Heart right ventricle (tissue), 16 donors: Measurements from ENCODE around the gene NCKAP1. TPM values are rescaled to one million over a fixed set of nuclear protein-coding genes. Genes with fewer than 3 reads are reported as not detected.

Experiments
- ATAC-seq, 8 donors: fragments of 200-7000 bp; cut with Tn5 transposase; one replicate each; pipeline ENCODE4 v1.9.1; 2020; ENCODE audit warnings: mild to moderate bottlenecking in 8 of 8, moderate library complexity in 8 of 8, moderate number of reproducible peaks in 1 of 8
- DNase-seq, 2 donors: peaks; one replicate each; pipeline ENCODE4 v3.0.0-alpha.2; 2020
- H3K27ac ChIP-seq, 10 donors: fragments of 200-600 bp; sonication (generic) in 2 of 10; one replicate each; pipeline versions ENCODE4 v1.5.0 to v1.8.0; 2020 to 2022; ENCODE audit warnings: mild to moderate bottlenecking in 3 of 10
- H3K27me3 ChIP-seq, 7 donors: fragments of 200-600 bp; one replicate each; pipeline ENCODE4 v1.8.0; 2021 to 2022; ENCODE audit warnings: mild to moderate bottlenecking in 2 of 7
- H3K36me3 ChIP-seq, 9 donors: fragments of 200-600 bp; sonication (generic) in 1 of 9; one replicate each; pipeline versions ENCODE4 v1.5.0 to v1.8.0; 2020 to 2022; ENCODE audit warnings: mild to moderate bottlenecking in 2 of 9
- H3K4me1 ChIP-seq, 9 donors: fragments of 200-600 bp; sonication (generic) in 1 of 9; one replicate each; pipeline versions ENCODE4 v1.5.0 to v1.8.0; 2020 to 2022; ENCODE audit warnings: mild to moderate bottlenecking in 4 of 9
- H3K4me3 ChIP-seq, 10 donors: fragments of 200-600 bp; sonication (generic) in 2 of 10; one replicate each; pipeline versions ENCODE4 v1.5.0 to v1.8.0; 2020 to 2022; ENCODE audit warnings: mild to moderate bottlenecking in 7 of 10, moderate library complexity in 2 of 10
- H3K9me3 ChIP-seq, 11 donors: fragments of 200-600 bp in 10 of 11; sonication (generic) in 2 of 11; one replicate each; pipeline versions ENCODE4 v1.5.0 to v1.8.0; 2013 to 2022; ENCODE audit warnings: mild to moderate bottlenecking in 2 of 11, control low read depth in 1 of 11, moderate library complexity in 1 of 11
- CTCF ChIP-seq, 9 donors: fragments of 200-600 bp; sonication (generic) in 2 of 9; IDR thresholded peaks; one replicate each; pipeline versions ENCODE4 v1.5.0 to v1.8.0; 2021 to 2022; ENCODE audit warnings: antibody characterized with exemption in 9 of 9, mild to moderate bottlenecking in 5 of 9, moderate library complexity in 1 of 9
- WGBS, 2 donors: extraction: QIAGEN DNeasy Blood & Tissue Kit; methylation state at CpG; one replicate each; pipeline ENCODE4 v1.1.7; 2013; ENCODE audit warnings: inconsistent platforms in 1 of 2; 5-methylcytosine and 5-hydroxymethylcytosine counted together
- intact Hi-C, 10 donors: fragments of 100-400 bp; cut with DNase I; formaldehyde crosslinking; loops; one replicate each; pipeline versions ENCODE4 v1.11.1 to v1.14.2; 2022
- polyA plus RNA-seq, 2 donors: library from polyadenylated mRNA; stranded (reverse); fragments of 200-250 nt; gene quantifications; one replicate each; pipeline ENCODE4 v1.2.3, GENCODE V29; 2013
- total RNA-seq, 10 donors: library from RNA; stranded (reverse); fragmentation: NEBNext Ultra II Directional in 3 of 10; extraction: Animal tissue kit (Norgen Biotek cat#: 25700) in 3 of 10; gene quantifications; one replicate each; pipeline versions ENCODE4 v1.2.1 to v1.2.4, GENCODE V29; 2021 to 2023
- donor health status: Arrhythmogenic right ventricular cardiomyopathy.
- donor health status: ischemic (EF 13 %, LVEDD 7.1; RV severe dilation, severe dysfunction).
- donor health status: healthy with polysubstance abuse.
- donor health status: DM: no; HTN: yes; CAD: no.
- donor health status: DM: no; HTN: no; CAD: no.
- donor health status: ischemic (EF 25% LVEDD 6.9; RV normal size, moderate dysfunction).
- donor health status: ischemic (EF 25% LVEDD 5.7; RV mildly dilated, moderate dysfunction).
- donor health status: healthy.
- donor health status: DM: yes; HTN: yes; CAD: no.
- donor health status: Ischemic cardiomyopathy.
- donor health status: ischemic (EF 35%, LVEDD 5.7; RV mildly dilated, moderate dysfunction).
- donor health status: nonischemic (EF 11% LVEDD 7.7; RV severe dilation, severe dysfunction).
- donor health status: DM: yes; HTN: yes; CAD: no.
- donor health status: PGD.
- donor health status: ischemic (EF 29% LVEDD 5.4; RV normal size, mild dysfunction).
- donor health status: nonischemic (EF 23%, LVEDD 6.1; RV moderate dilation, normal function).

The NCKAP1 gene
- total and polyA plus RNA-seq, 12 donors: 35.3 to 153 (median 124) TPM

GRCh38 chr2:182898718-182899117 lies 139.5 kb downstream of the NCKAP1 start:
- Histone ChIP-seq H3K4me3 (no peak overlapping the region), H3K4me1 (no peaks in the 10 kb centered on the region), H3K27ac (no peak overlapping the region), H3K27me3 (no peaks in the 10 kb centered on the region), H3K9me3 (no peaks in the 10 kb centered on the region), H3K36me3 (peaks cover 0 to 2% (median 0%) of the 10 kb centered on the region in 9 donors)
- intact Hi-C loops: no loop called here
- TF ChIP-seq CTCF (IDR thresholded peaks at IDR 0.05): no peak
- no peak for ATAC-seq
- 74 to 79% methylated on average over 1 of the region's 1 CpG for WGBS, 2 donors
- DNase-seq: no peak

- no peaks in the 10 kb centered on the region for H3K36me3 ChIP-seq
- no peaks in the 10 kb centered on the region for H3K27me3 ChIP-seq
- peaks cover 0 to 3% (median 0%) of the 10 kb centered on the region in 11 donors for H3K9me3 ChIP-seq
- no peak for TF ChIP-seq CTCF (IDR thresholded peaks at IDR 0.05)
- H3K4me1 ChIP-seq: no peaks in the 10 kb centered on the region
- DNase-seq (no peak), ATAC-seq (no peak)
- H3K27ac ChIP-seq: no peak overlapping the region
- no peak overlapping the region for H3K4me3 ChIP-seq
- intact Hi-C loops: no loop called here
- WGBS, 2 donors: 93 to 94% methylated on average over 1 of the region's 1 CpG
Observed at GRCh38 chr2:182897137-182897536, 141.1 kb downstream of the NCKAP1 start.

- WGBS, 2 donors: 90 to 91% methylated on average over 6 of the region's 6 CpGs
- no peak for ATAC-seq
- TF ChIP-seq CTCF (IDR thresholded peaks at IDR 0.05): no peak
- Histone ChIP-seq H3K27ac (no peak overlapping the region), H3K9me3 (peaks cover 0 to 3% (median 0%) of the 10 kb centered on the region in 11 donors), H3K4me1 (no peaks in the 10 kb centered on the region), H3K36me3 (no peaks in the 10 kb centered on the region), H3K4me3 (no peak overlapping the region), H3K27me3 (no peaks in the 10 kb centered on the region)
- intact Hi-C loops: no loop called here
- DNase-seq: no peak
Observed at GRCh38 chr2:182895798-182896197, 142.5 kb downstream of the NCKAP1 start.

- DNase-seq (no peak), ATAC-seq (no peak)
- no peak for TF ChIP-seq CTCF (IDR thresholded peaks at IDR 0.05)
- Histone ChIP-seq H3K4me1 (no peaks in the 10 kb centered on the region), H3K36me3 (no peaks in the 10 kb centered on the region), H3K27me3 (no peaks in the 10 kb centered on the region), H3K9me3 (peaks cover 0 to 3% (median 0%) of the 10 kb centered on the region in 11 donors), H3K27ac (no peak overlapping the region), H3K4me3 (no peak overlapping the region)
- 93% methylated on average over 4 of the region's 4 CpGs for WGBS, 2 donors
- intact Hi-C loops: no loop called here
Observed at GRCh38 chr2:182895169-182895568, 143.1 kb downstream of the NCKAP1 start.
